Right lobe of liver (tissue), 6 donors: ENCODE results near the gene LILRA5. TPM values are rescaled to one million over a fixed set of nuclear protein-coding genes. Genes with fewer than 3 reads are reported as not detected.
A peak's percentile ranks its signal among the peaks of the same experiment; 100 is the strongest.

Source experiments
- ATAC-seq, 4 donors: fragments of 200-7000 bp; cut with Tn5 transposase; one replicate each; pipeline ENCODE4 v1.9.1; 2020; ENCODE audit warnings: mild to moderate bottlenecking in 4 of 4, moderate library complexity in 4 of 4
- DNase-seq, 3 donors: peaks; one replicate each; pipeline ENCODE4 v3.0.0-alpha.2; 2020
- H3K27ac ChIP-seq, 3 donors: fragments of 200-600 bp; one replicate each; pipeline ENCODE4 v1.8.0; 2022
- H3K27me3 ChIP-seq, 2 donors: fragments of 200-600 bp; one replicate each; pipeline ENCODE4 v1.8.0; 2022
- H3K36me3 ChIP-seq, 4 donors: fragments of 200-600 bp; sonication (generic) in 1 of 4; one replicate each; pipeline versions ENCODE4 v1.5.1 to v1.8.0; 2017 to 2022; ENCODE audit warnings: control low read depth in 1 of 4
- H3K4me1 ChIP-seq, 4 donors: fragments of 200-600 bp; sonication (generic) in 1 of 4; one replicate each; pipeline versions ENCODE4 v1.5.1 to v1.8.0; 2017 to 2022; ENCODE audit warnings: control low read depth in 1 of 4
- H3K4me3 ChIP-seq, 3 donors: fragments of 200-600 bp; one replicate each; pipeline ENCODE4 v1.8.0; 2022
- H3K9me3 ChIP-seq, 4 donors: fragments of 200-600 bp; sonication (generic) in 1 of 4; one replicate each; pipeline versions ENCODE4 v1.5.1 to v1.8.0; 2017 to 2022; ENCODE audit warnings: control low read depth in 1 of 4
- POLR2A ChIP-seq: fragments of 450-650 bp; IDR thresholded peaks from one replicate; pipeline ENCODE4 v1.6.1; 2017; ENCODE audit warnings: antibody characterized with exemption, mild to moderate bottlenecking
- WGBS: methylation state at CpG from one replicate; pipeline ENCODE4 v1.1.6; 2018; ENCODE audit warnings: low coverage, low lambda C conversion rate; ENCODE audit not compliant: insufficient coverage; ENCODE audit errors: missing lambda C conversion rate; 5-methylcytosine and 5-hydroxymethylcytosine counted together
- intact Hi-C, 2 donors: fragments of 100-400 bp; cut with DNase I; formaldehyde crosslinking; loops; one replicate each; pipeline versions ENCODE4 v1.11.2 to v1.14.1; 2022
- total RNA-seq, 6 experiments: library from RNA; depleted of rRNA in 2 of 6; stranded (reverse); fragments of >200 nt in 2 of 6; fragmentation: NEBNext Ultra II Directional in 3 of 6; extraction: Animal tissue kit (Norgen Biotek cat#: 25700) in 3 of 6; gene quantifications; one replicate each; pipeline versions ENCODE4 v1.1.0 to v1.2.4, GENCODE V29; 2016 to 2023
- TF ChIP-seq, protein P1 (sequence below), 4 donors: fragments of 200-600 bp in 3 of 4; fragments of 450-650 bp in 1 of 4; IDR thresholded peaks; one replicate each; pipeline versions ENCODE4 v1.5.1 to v1.8.0; 2016 to 2022; ENCODE audit warnings: antibody characterized with exemption in 4 of 4, mild to moderate bottlenecking in 2 of 4
- donor health status: DM: no; HTN: yes; CAD: no.
- donor health status: DM: no; HTN: no; CAD: no.
- donor health status: DM: no; HTN: no; CAD: no.
- donor health status: DM: no; HTN: yes; CAD: no.
- donor health status: DM: no; HTN: yes; CAD: no.

LILRA5 gene
- total RNA-seq, 6 experiments from 2014 or later: 0.98 to 4.3 (median 1.9) TPM

GRCh38 chr19:54335979-54336892, 23.3 kb upstream of the LILRA5 start:
- no peak overlapping the region for H3K27ac ChIP-seq
- no peaks in the 10 kb centered on the region for H3K27me3 ChIP-seq
- peak in 1 of 4 donors; percentile 55 for ATAC-seq
- intact Hi-C loops: no loop called here
- no peaks in the 10 kb centered on the region for H3K4me1 ChIP-seq
- peak in 1 of 3 donors; percentile 45 for DNase-seq
- TF ChIP-seq POLR2A: no peak
- TF ChIP-seq, protein P1, sequence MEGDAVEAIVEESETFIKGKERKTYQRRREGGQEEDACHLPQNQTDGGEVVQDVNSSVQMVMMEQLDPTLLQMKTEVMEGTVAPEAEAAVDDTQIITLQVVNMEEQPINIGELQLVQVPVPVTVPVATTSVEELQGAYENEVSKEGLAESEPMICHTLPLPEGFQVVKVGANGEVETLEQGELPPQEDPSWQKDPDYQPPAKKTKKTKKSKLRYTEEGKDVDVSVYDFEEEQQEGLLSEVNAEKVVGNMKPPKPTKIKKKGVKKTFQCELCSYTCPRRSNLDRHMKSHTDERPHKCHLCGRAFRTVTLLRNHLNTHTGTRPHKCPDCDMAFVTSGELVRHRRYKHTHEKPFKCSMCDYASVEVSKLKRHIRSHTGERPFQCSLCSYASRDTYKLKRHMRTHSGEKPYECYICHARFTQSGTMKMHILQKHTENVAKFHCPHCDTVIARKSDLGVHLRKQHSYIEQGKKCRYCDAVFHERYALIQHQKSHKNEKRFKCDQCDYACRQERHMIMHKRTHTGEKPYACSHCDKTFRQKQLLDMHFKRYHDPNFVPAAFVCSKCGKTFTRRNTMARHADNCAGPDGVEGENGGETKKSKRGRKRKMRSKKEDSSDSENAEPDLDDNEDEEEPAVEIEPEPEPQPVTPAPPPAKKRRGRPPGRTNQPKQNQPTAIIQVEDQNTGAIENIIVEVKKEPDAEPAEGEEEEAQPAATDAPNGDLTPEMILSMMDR (IDR thresholded peaks at IDR 0.05): no peak
- H3K9me3 ChIP-seq: no peaks in the 10 kb centered on the region
- WGBS: 50% methylated on average over 10 of the region's 12 CpGs
- H3K36me3 ChIP-seq: no peaks in the 10 kb centered on the region
- H3K4me3 ChIP-seq: no peak overlapping the region

GRCh38 chr19:54335164-54335563, 22.2 kb upstream of the LILRA5 start:
- DNase-seq (no peak), ATAC-seq (peak in 2 of 4 donors; percentile 23 to 39)
- H3K4me1 ChIP-seq: no peaks in the 10 kb centered on the region
- no peak overlapping the region for H3K4me3 ChIP-seq
- H3K36me3 ChIP-seq: no peaks in the 10 kb centered on the region
- no peaks in the 10 kb centered on the region for H3K9me3 ChIP-seq
- H3K27me3 ChIP-seq: no peaks in the 10 kb centered on the region
- TF ChIP-seq, protein P1 (IDR thresholded peaks at IDR 0.05): no peak
- TF ChIP-seq POLR2A: no peak
- WGBS: 29% methylated on average over 5 of the region's 5 CpGs
- no peak overlapping the region for H3K27ac ChIP-seq
- intact Hi-C loops: no loop called here

DNA sequence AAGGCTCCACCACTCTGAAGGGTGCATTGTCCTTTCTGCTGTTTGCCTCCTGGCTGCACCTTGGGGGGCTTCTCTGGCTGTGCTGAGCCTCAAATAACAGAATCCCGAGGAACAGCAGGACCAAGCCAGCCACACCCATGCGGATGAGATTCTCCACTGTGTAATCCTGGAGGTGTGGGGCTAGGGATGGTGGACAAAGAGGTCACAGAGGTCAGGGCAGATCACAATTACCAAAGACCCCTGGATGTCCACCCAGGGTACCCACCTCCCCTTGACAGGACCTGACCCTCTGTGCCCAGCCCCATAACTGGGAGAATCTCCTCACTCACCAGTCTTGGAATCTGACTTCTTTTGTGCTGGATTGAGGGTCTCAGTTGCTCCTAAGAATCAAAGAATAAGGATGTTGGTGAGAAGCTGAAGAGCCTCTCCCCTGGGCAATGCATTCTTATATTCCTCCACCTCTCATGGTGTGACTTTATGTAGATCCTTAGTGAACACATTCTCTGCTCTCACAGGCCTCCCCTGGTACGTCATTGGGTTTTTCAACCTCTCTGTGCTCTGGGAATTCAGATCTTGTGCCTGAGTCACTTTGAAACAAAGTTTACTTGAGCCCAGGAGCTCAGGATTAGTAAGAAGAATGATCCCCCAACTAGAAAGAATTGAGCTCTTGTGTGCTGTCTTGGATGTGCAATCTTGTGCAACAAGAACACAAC, 20.8 kb upstream of the LILRA5 start:
- H3K4me1 ChIP-seq: no peaks in the 10 kb centered on the region
- no CpG with 5 or more reads among the region's 3 CpGs for WGBS
- no peak for ATAC-seq
- no peak overlapping the region for H3K27ac ChIP-seq
- DNase-seq: no peak
- TF ChIP-seq, protein P1 (IDR thresholded peaks at IDR 0.05): no peak
- TF ChIP-seq POLR2A: no peak
- intact Hi-C loops: no loop called here
- no peaks in the 10 kb centered on the region for H3K9me3 ChIP-seq
- H3K36me3 ChIP-seq: no peaks in the 10 kb centered on the region
- H3K27me3 ChIP-seq: no peaks in the 10 kb centered on the region
- no peak overlapping the region for H3K4me3 ChIP-seq

DNA sequence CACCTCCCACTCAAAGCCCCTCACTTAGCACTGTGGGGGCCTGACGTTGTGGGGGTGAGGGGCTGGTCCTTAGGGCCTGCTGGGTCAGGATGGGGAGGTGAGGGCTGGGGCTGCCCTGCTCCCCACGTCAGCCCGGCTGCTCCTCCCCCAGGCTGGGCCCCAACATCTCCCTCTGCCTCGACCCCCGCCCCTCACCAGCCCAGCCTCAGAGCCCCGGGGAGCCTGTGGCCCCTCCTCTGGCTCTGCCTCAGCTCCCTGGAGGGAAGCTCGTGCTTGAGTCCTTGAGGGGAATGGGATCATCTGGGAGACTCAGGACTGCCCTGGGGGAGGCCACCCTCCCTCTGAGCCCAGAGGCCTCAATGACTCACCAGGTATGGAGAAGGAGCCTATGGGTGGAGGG, 19.2 kb upstream of the LILRA5 start:
- ATAC-seq (peak in 1 of 4 donors; percentile 24), DNase-seq (no peak)
- H3K27ac ChIP-seq: no peak overlapping the region
- WGBS: no CpG with 5 or more reads among the region's 7 CpGs
- H3K4me1 ChIP-seq: no peaks in the 10 kb centered on the region
- H3K9me3 ChIP-seq: no peaks in the 10 kb centered on the region
- TF ChIP-seq POLR2A: no peak
- TF ChIP-seq, protein P1 (IDR thresholded peaks at IDR 0.05): no peak
- no peaks in the 10 kb centered on the region for H3K27me3 ChIP-seq
- intact Hi-C loops: no loop called here
- no peaks in the 10 kb centered on the region for H3K36me3 ChIP-seq
- H3K4me3 ChIP-seq: no peak overlapping the region
